ENCODE measurements around the gene CRTC3. TPM values are rescaled to one million over a fixed set of nuclear protein-coding genes. Genes with fewer than 3 reads are reported as not detected.
A peak's percentile ranks its signal among the peaks of the same experiment; 100 is the strongest.

CRTC3 gene
- total RNA-seq, 1 experiment from 2014 or later: 35.3 TPM

- POLR2A ChIA-PET (ENCODE audit: low non-redundant PET): interaction anchor here (0.6 kb wide), 1 partner anchor 91 kb away, joined by 8 read pairs; no protein-coding TSS in a partner anchor
- Histone ChIP-seq H3K4me1 (ENCODE audit: insufficient read depth, low read length, poor library complexity, severe bottlenecking) (peaks cover 35% of the 10 kb centered on the region), H3K36me3 (ENCODE audit: insufficient read depth, low read length, poor library complexity, severe bottlenecking) (peaks cover 7% of the 10 kb centered on the region), H3K9me3 (ENCODE audit: low read depth, low read length, poor library complexity, severe bottlenecking) (no peaks in the 10 kb centered on the region), H3K27me3 (replicated peaks; ENCODE audit: insufficient read depth, low read depth, low read length, poor library complexity) (no peaks in the 10 kb centered on the region), H3K27ac (ENCODE audit: low read depth, low read length, poor library complexity, severe bottlenecking) (peak overlapping the region; percentile 38), H3K4me3 (ENCODE audit: low read depth, low read length, poor library complexity, severe bottlenecking) (no peak overlapping the region)
- no TSS peak for BruUV-seq (replicated peaks)
- intact Hi-C loops (cut with micrococcal nuclease; ENCODE audit: unreplicated experiment): no loop called here
- CTCF ChIA-PET: no interaction called here
- TF ChIP-seq CTCF (conservative IDR thresholded peaks at IDR 0.05; ENCODE audit: low read depth, low read length): no peak
- TF ChIP-seq EZH2 (IDR thresholded peaks at IDR 0.05; ENCODE audit: borderline replicate concordance, low read depth, low read length, poor library complexity, severe bottlenecking): no peak
- no peak for DNase-seq (ENCODE audit: low spot score)
These were observed 5.5 kb downstream of the CRTC3 start for GRCh38 chr15:90535254-90535653.

GRCh38 chr15:90539789-90540188 is 10.1 kb downstream of the CRTC3 start:
- TF ChIP-seq CTCF (conservative IDR thresholded peaks at IDR 0.05; ENCODE audit: low read depth, low read length) (no peak), EZH2 (IDR thresholded peaks at IDR 0.05; ENCODE audit: borderline replicate concordance, low read depth, low read length, poor library complexity, severe bottlenecking) (no peak)
- H3K4me3 ChIP-seq (ENCODE audit: low read depth, low read length, poor library complexity, severe bottlenecking): no peak overlapping the region
- H3K27me3 ChIP-seq (replicated peaks; ENCODE audit: insufficient read depth, low read depth, low read length, poor library complexity): no peaks in the 10 kb centered on the region
- no peaks in the 10 kb centered on the region for H3K9me3 ChIP-seq (ENCODE audit: low read depth, low read length, poor library complexity, severe bottlenecking)
- no TSS peak for BruUV-seq (replicated peaks)
- DNase-seq (ENCODE audit: low spot score): no peak
- intact Hi-C loops (cut with micrococcal nuclease; ENCODE audit: unreplicated experiment): no loop called here
- H3K36me3 ChIP-seq (ENCODE audit: insufficient read depth, low read length, poor library complexity, severe bottlenecking): peaks cover 7% of the 10 kb centered on the region
- no peak overlapping the region for H3K27ac ChIP-seq (ENCODE audit: low read depth, low read length, poor library complexity, severe bottlenecking)
- peaks cover 23% of the 10 kb centered on the region for H3K4me1 ChIP-seq (ENCODE audit: insufficient read depth, low read length, poor library complexity, severe bottlenecking)
- CTCF ChIA-PET: no interaction called here
- POLR2A ChIA-PET (ENCODE audit: low non-redundant PET): interaction anchor here (0.6 kb wide), 1 partner anchor 20 kb away, joined by 3 read pairs; no protein-coding TSS in a partner anchor

- ChIA-PET POLR2A (ENCODE audit: low non-redundant PET) (no interaction called here), CTCF (no interaction called here)
- Histone ChIP-seq H3K27ac (ENCODE audit: low read depth, low read length, poor library complexity, severe bottlenecking) (no peak overlapping the region), H3K9me3 (ENCODE audit: low read depth, low read length, poor library complexity, severe bottlenecking) (no peaks in the 10 kb centered on the region), H3K27me3 (replicated peaks; ENCODE audit: insufficient read depth, low read depth, low read length, poor library complexity) (no peaks in the 10 kb centered on the region), H3K4me3 (ENCODE audit: low read depth, low read length, poor library complexity, severe bottlenecking) (no peak overlapping the region), H3K36me3 (ENCODE audit: insufficient read depth, low read length, poor library complexity, severe bottlenecking) (peaks cover 7% of the 10 kb centered on the region), H3K4me1 (ENCODE audit: insufficient read depth, low read length, poor library complexity, severe bottlenecking) (peaks cover 14% of the 10 kb centered on the region)
- intact Hi-C loops (cut with micrococcal nuclease; ENCODE audit: unreplicated experiment): no loop called here
- TF ChIP-seq EZH2 (IDR thresholded peaks at IDR 0.05; ENCODE audit: borderline replicate concordance, low read depth, low read length, poor library complexity, severe bottlenecking): no peak
- TF ChIP-seq CTCF (conservative IDR thresholded peaks at IDR 0.05; ENCODE audit: low read depth, low read length): no peak
- DNase-seq (ENCODE audit: low spot score): no peak
- BruUV-seq (replicated peaks): no TSS peak
These were observed 11.0 kb downstream of the CRTC3 start for GRCh38 chr15:90540768-90541167.

Measured in A673 (cell line).